HL-60 (cell line): ENCODE results near the gene NOS3.

ENCODE experiments used
- DNase-seq, 2 experiments: peaks; one replicate each; pipeline ENCODE4 v3.0.0-alpha.2; 2010 to 2020; ENCODE audit warnings: low read depth in 1 of 2, low spot score in 1 of 2
- H3K27ac ChIP-seq: fragments of 250-450 bp; sonication (Bioruptor Pico); replicated peaks from 2 replicates; pipeline ENCODE4 v1.5.1; 2020; ENCODE audit warnings: mild to moderate bottlenecking, moderate library complexity
- H3K27me3 ChIP-seq: fragments of 250-450 bp; sonication (Bioruptor Pico); 2 replicates; pipeline ENCODE4 v1.5.1; 2021; ENCODE audit warnings: mild to moderate bottlenecking, moderate library complexity; ENCODE audit not compliant: insufficient read depth, poor library complexity, severe bottlenecking
- H3K4me3 ChIP-seq: replicated peaks from 2 replicates; pipeline ENCODE4 v1.5.1; 2011; ENCODE audit warnings: mild to moderate bottlenecking, control low read depth, low read length; ENCODE audit not compliant: insufficient read depth
- CTCF ChIP-seq: IDR thresholded peaks from one replicate; pipeline ENCODE4 v1.5.1; 2011; ENCODE audit warnings: low read length, control low read depth, inconsistent platforms; ENCODE audit not compliant: insufficient read depth
- GABPA ChIP-seq: IDR thresholded peaks from 2 replicates; pipeline ENCODE4 v1.6.1; 2012; ENCODE audit warnings: low read depth
- POLR2AphosphoS5 ChIP-seq: IDR thresholded peaks from 2 replicates; pipeline ENCODE4 v1.6.1; 2012; ENCODE audit warnings: low read depth
- REST ChIP-seq: IDR thresholded peaks from 2 replicates; pipeline ENCODE4 v1.6.1; 2012; ENCODE audit warnings: low read depth; ENCODE audit not compliant: insufficient replicate concordance
- SPI1 ChIP-seq: IDR thresholded peaks from 2 replicates; pipeline ENCODE4 v1.6.1; 2012; ENCODE audit warnings: low read depth, mild to moderate bottlenecking, borderline replicate concordance

The NOS3 gene

GRCh38 chr7:150954201-150954985, 36.4 kb upstream of the NOS3 start:
- Histone ChIP-seq H3K4me3 (no peak overlapping the region), H3K27me3 (peaks cover 11% of the 10 kb centered on the region), H3K27ac (no peak overlapping the region)
- TF ChIP-seq POLR2AphosphoS5 (no peak), CTCF (no peak), SPI1 (no peak), GABPA (no peak), REST (no peak)
- no peak for DNase-seq

- DNase-seq: no peak
- H3K4me3 ChIP-seq: no peak overlapping the region
- H3K27ac ChIP-seq: no peak overlapping the region
- H3K27me3 ChIP-seq: peaks cover 11% of the 10 kb centered on the region
- TF ChIP-seq POLR2AphosphoS5: no peak
- no peak for TF ChIP-seq REST
- no peak for TF ChIP-seq SPI1
- no peak for TF ChIP-seq CTCF
- no peak for TF ChIP-seq GABPA
Observed at GRCh38 chr7:150954986-150955518, 35.8 kb upstream of the NOS3 start.

GRCh38 chr7:150955519-150956394, 35.1 kb upstream of the NOS3 start:
- TF ChIP-seq POLR2AphosphoS5: no peak
- TF ChIP-seq SPI1: no peak
- TF ChIP-seq REST: no peak
- no peak for TF ChIP-seq GABPA
- no peak for TF ChIP-seq CTCF
- H3K4me3 ChIP-seq: no peak overlapping the region
- no peak for DNase-seq

More at GRCh38 chr7:150955519-150956394, 35.1 kb upstream of the NOS3 start:
- Histone ChIP-seq H3K27me3 (peaks cover 11% of the 10 kb centered on the region), H3K27ac (no peak overlapping the region)
